Keratinocyte (primary cell): ENCODE data around the gene KRT1.

ENCODE experiments used
- CTCF ChIP-seq, 3 experiments: IDR thresholded peaks in 1 of 3; conservative IDR thresholded peaks in 1 of 3; optimal IDR thresholded peaks in 1 of 3; 2 replicates in 2 of 3; 3 replicates in 1 of 3; pipeline versions ENCODE3 to v1.5.1; 2011; ENCODE audit warnings: low read length in 3 of 3, mild to moderate bottlenecking in 3 of 3, moderate library complexity in 2 of 3, control low read depth in 1 of 3, inconsistent platforms in 1 of 3; ENCODE audit not compliant: insufficient read depth in 2 of 3; ENCODE audit errors: extremely low read depth in 1 of 3
- EZH2 ChIP-seq: IDR thresholded peaks from one replicate; pipeline ENCODE4 v1.6.1; 2012; ENCODE audit warnings: inconsistent platforms, mild to moderate bottlenecking, low read length, moderate library complexity

DNA sequence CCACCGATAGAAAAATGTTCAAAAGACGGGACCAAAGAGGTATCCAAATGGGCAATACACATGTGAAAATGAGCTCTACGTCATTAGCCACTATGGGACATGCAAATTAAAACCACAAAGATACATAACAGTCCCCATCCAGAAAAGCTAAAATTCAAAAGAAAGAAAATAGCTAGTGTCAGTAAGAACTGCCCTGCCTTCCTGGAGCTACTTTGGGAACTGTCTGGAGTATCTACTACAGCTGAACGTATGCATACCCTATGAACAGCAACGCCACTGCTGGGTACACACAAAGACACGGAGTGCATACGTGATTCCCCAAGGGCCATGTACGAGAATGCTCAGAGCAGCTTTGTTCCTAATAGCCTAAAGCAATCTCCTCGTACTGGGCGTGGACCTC lies 48.9 kb upstream of the KRT1 start:
- TF ChIP-seq EZH2 (no peak), CTCF (optimal IDR thresholded peaks at IDR 0.05 in 1 of 3, IDR thresholded peaks at IDR 0.05 in 1 of 3, conservative IDR thresholded peaks at IDR 0.05 in 1 of 3; ENCODE audit: extremely low read depth in 1 of 3, insufficient read depth in 2 of 3, low read length in 3 of 3) (no peak)
